ENCODE data around the gene ASXL2.

DNA sequence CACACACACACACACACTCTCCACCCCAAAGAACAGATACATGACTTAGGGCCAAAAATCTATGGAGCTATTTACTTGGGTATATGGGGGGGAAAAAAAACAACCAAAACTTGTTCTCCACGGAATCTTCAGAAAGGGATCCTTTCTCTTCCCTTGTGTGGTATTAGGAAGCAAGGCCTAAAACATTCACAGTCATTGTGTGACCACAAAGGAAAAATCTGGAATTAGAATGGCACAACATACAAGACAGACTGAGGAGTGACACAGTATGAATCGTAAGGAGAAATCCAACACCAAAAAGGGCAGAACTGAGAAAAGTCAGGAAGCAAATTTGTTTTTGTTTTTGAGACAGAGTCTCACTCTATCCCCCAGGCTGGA is 70.3 kb downstream of the ASXL2 start:
- TF ChIP-seq, protein P1, sequence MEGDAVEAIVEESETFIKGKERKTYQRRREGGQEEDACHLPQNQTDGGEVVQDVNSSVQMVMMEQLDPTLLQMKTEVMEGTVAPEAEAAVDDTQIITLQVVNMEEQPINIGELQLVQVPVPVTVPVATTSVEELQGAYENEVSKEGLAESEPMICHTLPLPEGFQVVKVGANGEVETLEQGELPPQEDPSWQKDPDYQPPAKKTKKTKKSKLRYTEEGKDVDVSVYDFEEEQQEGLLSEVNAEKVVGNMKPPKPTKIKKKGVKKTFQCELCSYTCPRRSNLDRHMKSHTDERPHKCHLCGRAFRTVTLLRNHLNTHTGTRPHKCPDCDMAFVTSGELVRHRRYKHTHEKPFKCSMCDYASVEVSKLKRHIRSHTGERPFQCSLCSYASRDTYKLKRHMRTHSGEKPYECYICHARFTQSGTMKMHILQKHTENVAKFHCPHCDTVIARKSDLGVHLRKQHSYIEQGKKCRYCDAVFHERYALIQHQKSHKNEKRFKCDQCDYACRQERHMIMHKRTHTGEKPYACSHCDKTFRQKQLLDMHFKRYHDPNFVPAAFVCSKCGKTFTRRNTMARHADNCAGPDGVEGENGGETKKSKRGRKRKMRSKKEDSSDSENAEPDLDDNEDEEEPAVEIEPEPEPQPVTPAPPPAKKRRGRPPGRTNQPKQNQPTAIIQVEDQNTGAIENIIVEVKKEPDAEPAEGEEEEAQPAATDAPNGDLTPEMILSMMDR (IDR thresholded peaks at IDR 0.05; ENCODE audit: insufficient read depth, low read length): no peak
- TF ChIP-seq, protein P2, sequence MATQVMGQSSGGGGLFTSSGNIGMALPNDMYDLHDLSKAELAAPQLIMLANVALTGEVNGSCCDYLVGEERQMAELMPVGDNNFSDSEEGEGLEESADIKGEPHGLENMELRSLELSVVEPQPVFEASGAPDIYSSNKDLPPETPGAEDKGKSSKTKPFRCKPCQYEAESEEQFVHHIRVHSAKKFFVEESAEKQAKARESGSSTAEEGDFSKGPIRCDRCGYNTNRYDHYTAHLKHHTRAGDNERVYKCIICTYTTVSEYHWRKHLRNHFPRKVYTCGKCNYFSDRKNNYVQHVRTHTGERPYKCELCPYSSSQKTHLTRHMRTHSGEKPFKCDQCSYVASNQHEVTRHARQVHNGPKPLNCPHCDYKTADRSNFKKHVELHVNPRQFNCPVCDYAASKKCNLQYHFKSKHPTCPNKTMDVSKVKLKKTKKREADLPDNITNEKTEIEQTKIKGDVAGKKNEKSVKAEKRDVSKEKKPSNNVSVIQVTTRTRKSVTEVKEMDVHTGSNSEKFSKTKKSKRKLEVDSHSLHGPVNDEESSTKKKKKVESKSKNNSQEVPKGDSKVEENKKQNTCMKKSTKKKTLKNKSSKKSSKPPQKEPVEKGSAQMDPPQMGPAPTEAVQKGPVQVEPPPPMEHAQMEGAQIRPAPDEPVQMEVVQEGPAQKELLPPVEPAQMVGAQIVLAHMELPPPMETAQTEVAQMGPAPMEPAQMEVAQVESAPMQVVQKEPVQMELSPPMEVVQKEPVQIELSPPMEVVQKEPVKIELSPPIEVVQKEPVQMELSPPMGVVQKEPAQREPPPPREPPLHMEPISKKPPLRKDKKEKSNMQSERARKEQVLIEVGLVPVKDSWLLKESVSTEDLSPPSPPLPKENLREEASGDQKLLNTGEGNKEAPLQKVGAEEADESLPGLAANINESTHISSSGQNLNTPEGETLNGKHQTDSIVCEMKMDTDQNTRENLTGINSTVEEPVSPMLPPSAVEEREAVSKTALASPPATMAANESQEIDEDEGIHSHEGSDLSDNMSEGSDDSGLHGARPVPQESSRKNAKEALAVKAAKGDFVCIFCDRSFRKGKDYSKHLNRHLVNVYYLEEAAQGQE (IDR thresholded peaks at IDR 0.05; ENCODE audit: insufficient replicate concordance, low read depth): no peak
- no peak for TF ChIP-seq GABPA (IDR thresholded peaks at IDR 0.05; ENCODE audit: low read depth)
- TF ChIP-seq POLR2AphosphoS5 (IDR thresholded peaks at IDR 0.05; ENCODE audit: low read depth): no peak
- TF ChIP-seq SPI1 (IDR thresholded peaks at IDR 0.05; ENCODE audit: borderline replicate concordance, low read depth): no peak
